Measurements from ENCODE around the gene HEATR5A. TPM values are rescaled to one million over a fixed set of nuclear protein-coding genes. Genes with fewer than 3 reads are reported as not detected.
A peak's percentile ranks its signal among the peaks of the same experiment; 100 is the strongest.

HEATR5A gene
- total and polyA plus RNA-seq, 2 of the 13 experiments (the other 11 are each of a cell fraction or from before 2014, with no cell fraction given), result 36.4 to 105 TPM

DNA sequence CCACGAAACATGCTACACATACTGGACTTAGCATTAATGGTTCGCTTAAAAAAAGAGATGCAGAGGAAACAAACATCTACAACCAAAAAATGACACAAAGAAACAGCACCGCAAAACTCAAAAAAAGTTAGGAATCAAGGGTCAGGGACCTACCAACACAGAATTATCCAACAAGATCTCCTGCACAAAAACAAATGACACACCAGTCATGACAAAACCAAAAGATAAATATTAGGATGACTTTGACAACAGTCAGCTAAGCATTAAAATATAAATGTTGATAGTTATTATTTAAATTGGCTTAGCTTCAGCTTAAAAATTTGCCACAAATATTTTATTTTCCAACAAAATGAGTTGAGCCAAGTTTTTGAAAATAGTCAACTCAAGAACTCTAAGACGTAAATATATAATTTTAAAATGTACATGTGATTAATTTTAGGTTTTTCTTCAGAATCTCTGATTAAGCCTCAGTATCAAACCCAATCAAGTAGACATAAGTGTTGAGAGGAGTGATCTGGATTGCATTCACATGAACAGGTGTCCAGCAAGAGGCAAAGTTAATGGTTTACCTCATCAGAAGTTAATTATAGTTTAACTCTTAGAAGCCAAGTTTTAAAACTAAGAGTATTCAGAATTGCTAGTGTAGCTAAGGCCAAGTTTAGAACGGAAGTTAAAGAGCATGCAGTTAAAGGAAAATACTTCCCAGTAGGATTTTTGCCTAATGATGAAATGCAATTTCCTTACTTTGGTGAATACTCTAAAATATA, 79.9 kb downstream of the HEATR5A start (continued):
- TF ChIP-seq, protein P1, sequence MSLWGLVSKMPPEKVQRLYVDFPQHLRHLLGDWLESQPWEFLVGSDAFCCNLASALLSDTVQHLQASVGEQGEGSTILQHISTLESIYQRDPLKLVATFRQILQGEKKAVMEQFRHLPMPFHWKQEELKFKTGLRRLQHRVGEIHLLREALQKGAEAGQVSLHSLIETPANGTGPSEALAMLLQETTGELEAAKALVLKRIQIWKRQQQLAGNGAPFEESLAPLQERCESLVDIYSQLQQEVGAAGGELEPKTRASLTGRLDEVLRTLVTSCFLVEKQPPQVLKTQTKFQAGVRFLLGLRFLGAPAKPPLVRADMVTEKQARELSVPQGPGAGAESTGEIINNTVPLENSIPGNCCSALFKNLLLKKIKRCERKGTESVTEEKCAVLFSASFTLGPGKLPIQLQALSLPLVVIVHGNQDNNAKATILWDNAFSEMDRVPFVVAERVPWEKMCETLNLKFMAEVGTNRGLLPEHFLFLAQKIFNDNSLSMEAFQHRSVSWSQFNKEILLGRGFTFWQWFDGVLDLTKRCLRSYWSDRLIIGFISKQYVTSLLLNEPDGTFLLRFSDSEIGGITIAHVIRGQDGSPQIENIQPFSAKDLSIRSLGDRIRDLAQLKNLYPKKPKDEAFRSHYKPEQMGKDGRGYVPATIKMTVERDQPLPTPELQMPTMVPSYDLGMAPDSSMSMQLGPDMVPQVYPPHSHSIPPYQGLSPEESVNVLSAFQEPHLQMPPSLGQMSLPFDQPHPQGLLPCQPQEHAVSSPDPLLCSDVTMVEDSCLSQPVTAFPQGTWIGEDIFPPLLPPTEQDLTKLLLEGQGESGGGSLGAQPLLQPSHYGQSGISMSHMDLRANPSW (CRISPR knock-in tag; IDR thresholded peaks at IDR 0.05; ENCODE audit: borderline replicate concordance), result no peak
- TF ChIP-seq ERF (CRISPR knock-in tag; IDR thresholded peaks at IDR 0.05) (no peak), ZNF782 (CRISPR knock-in tag; IDR thresholded peaks at IDR 0.05; ENCODE audit: borderline replicate concordance) (no peak), FLYWCH1 (CRISPR knock-in tag; IDR thresholded peaks at IDR 0.05) (no peak), ZNF569 (CRISPR knock-in tag; IDR thresholded peaks at IDR 0.05; ENCODE audit: borderline replicate concordance) (no peak), U2AF2 (IDR thresholded peaks at IDR 0.05; ENCODE audit: low read depth, low read length) (no peak), ZNF746 (CRISPR knock-in tag; IDR thresholded peaks at IDR 0.05) (no peak), PHF21A (CRISPR knock-in tag; IDR thresholded peaks at IDR 0.05) (no peak), RFX3 (CRISPR knock-in tag; IDR thresholded peaks at IDR 0.05) (no peak), ZKSCAN1 (IDR thresholded peaks at IDR 0.05; ENCODE audit: low read length) (no peak), ZNF333 (CRISPR knock-in tag; IDR thresholded peaks at IDR 0.05; ENCODE audit: borderline replicate concordance) (no peak), MEIS1 (CRISPR knock-in tag; IDR thresholded peaks at IDR 0.05; ENCODE audit: borderline replicate concordance) (no peak), FOXA3 (CRISPR knock-in tag; IDR thresholded peaks at IDR 0.05) (0 out of 2 replicates have a peak, but pooled peaks have one; percentile 4), ASH2L (IDR thresholded peaks at IDR 0.05; ENCODE audit: insufficient read length, low read depth, low read length) (no peak), NCOR1 (IDR thresholded peaks at IDR 0.05; ENCODE audit: borderline replicate concordance, low read length) (no peak), ZNF160 (CRISPR knock-in tag; IDR thresholded peaks at IDR 0.05) (no peak), NCOA1 (CRISPR knock-in tag; IDR thresholded peaks at IDR 0.05) (0 out of 2 replicates have a peak, but pooled peaks have one; percentile 31)
- TF ChIP-seq, protein P2, sequence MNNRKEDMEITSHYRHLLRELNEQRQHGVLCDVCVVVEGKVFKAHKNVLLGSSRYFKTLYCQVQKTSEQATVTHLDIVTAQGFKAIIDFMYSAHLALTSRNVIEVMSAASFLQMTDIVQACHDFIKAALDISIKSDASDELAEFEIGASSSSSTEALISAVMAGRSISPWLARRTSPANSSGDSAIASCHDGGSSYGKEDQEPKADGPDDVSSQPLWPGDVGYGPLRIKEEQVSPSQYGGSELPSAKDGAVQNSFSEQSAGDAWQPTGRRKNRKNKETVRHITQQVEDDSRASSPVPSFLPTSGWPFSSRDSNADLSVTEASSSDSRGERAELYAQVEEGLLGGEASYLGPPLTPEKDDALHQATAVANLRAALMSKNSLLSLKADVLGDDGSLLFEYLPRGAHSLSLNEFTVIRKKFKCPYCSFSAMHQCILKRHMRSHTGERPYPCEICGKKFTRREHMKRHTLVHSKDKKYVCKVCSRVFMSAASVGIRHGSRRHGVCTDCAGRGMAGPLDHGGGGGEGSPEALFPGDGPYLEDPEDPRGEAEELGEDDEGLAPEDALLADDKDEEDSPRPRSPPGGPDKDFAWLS (CRISPR knock-in tag; IDR thresholded peaks at IDR 0.05; ENCODE audit: borderline replicate concordance), result no peak
- TF ChIP-seq, protein P3, sequence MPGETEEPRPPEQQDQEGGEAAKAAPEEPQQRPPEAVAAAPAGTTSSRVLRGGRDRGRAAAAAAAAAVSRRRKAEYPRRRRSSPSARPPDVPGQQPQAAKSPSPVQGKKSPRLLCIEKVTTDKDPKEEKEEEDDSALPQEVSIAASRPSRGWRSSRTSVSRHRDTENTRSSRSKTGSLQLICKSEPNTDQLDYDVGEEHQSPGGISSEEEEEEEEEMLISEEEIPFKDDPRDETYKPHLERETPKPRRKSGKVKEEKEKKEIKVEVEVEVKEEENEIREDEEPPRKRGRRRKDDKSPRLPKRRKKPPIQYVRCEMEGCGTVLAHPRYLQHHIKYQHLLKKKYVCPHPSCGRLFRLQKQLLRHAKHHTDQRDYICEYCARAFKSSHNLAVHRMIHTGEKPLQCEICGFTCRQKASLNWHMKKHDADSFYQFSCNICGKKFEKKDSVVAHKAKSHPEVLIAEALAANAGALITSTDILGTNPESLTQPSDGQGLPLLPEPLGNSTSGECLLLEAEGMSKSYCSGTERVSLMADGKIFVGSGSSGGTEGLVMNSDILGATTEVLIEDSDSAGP (CRISPR knock-in tag; IDR thresholded peaks at IDR 0.05; ENCODE audit: borderline replicate concordance), result no peak
- TF ChIP-seq, protein P4, sequence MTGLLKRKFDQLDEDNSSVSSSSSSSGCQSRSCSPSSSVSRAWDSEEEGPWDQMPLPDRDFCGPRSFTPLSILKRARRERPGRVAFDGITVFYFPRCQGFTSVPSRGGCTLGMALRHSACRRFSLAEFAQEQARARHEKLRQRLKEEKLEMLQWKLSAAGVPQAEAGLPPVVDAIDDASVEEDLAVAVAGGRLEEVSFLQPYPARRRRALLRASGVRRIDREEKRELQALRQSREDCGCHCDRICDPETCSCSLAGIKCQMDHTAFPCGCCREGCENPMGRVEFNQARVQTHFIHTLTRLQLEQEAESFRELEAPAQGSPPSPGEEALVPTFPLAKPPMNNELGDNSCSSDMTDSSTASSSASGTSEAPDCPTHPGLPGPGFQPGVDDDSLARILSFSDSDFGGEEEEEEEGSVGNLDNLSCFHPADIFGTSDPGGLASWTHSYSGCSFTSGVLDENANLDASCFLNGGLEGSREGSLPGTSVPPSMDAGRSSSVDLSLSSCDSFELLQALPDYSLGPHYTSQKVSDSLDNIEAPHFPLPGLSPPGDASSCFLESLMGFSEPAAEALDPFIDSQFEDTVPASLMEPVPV (CRISPR knock-in tag; IDR thresholded peaks at IDR 0.05), result no peak
- TF ChIP-seq, protein P5, sequence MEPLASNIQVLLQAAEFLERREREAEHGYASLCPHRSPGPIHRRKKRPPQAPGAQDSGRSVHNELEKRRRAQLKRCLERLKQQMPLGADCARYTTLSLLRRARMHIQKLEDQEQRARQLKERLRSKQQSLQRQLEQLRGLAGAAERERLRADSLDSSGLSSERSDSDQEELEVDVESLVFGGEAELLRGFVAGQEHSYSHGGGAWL (CRISPR knock-in tag; IDR thresholded peaks at IDR 0.05), result no peak
